ENCODE measurements around the gene TMEM87A.

Gene TMEM87A

DNA sequence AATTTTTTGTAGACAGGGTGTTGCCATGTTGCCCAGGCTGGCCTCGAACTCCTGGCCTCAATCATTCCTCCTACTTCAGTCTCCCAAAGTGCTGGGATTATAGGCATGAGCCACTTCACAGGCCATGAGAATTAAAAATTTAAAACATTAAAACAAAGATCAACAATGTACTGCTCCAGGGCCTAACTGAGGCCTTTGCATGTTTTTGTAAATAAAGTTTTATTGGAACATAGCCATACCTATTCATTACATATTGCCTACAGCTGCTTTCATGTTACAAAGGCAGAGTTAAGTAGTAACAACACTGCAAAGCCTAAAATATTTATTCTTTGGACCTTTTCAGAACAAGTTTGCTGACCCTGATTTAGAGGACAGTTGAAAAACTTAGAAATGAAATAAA lies 74.7 kb downstream of the TMEM87A start:
- no peak overlapping the region for H3K4me3 ChIP-seq (ENCODE audit: insufficient read depth, low read length, poor library complexity, severe bottlenecking)
- no peaks in the 10 kb centered on the region for H3K9me3 ChIP-seq (ENCODE audit: insufficient read depth, low read length)
- H2AFZ ChIP-seq (ENCODE audit: low read depth, low read length, severe bottlenecking), result no peak overlapping the region
- H3K4me2 ChIP-seq (ENCODE audit: low read depth, low read length, poor library complexity, severe bottlenecking), result no peak overlapping the region
- H3K9me2 ChIP-seq (replicated peaks; ENCODE audit: insufficient read depth, low read length), result no peaks in the 10 kb centered on the region
- no peak overlapping the region for H3K9ac ChIP-seq (ENCODE audit: low read length)
- peaks cover 17% of the 10 kb centered on the region; the same call in 1 of the 2 replicates for H3K36me3 ChIP-seq (ENCODE audit: low read length)
- no peak overlapping the region for H3K27ac ChIP-seq (ENCODE audit: low read depth, low read length)
- TF ChIP-seq EZH2phosphoT487 (conservative IDR thresholded peaks at IDR 0.05; ENCODE audit: low read length) (no peak), CTCF (IDR thresholded peaks at IDR 0.05; ENCODE audit: insufficient read depth, low read length, poor library complexity, severe bottlenecking) (no peak)
- no peaks in the 10 kb centered on the region; the same call in 1 of the 2 replicates for H3F3A ChIP-seq (ENCODE audit: insufficient read depth)
- no peaks in the 10 kb centered on the region for H3K27me3 ChIP-seq (ENCODE audit: low read length)
- H3K79me2 ChIP-seq (ENCODE audit: insufficient read depth, low read length), result peaks cover 12% of the 10 kb centered on the region; the same call in 1 of the 2 replicates
- H4K20me1 ChIP-seq (ENCODE audit: low read depth, low read length), result no peaks in the 10 kb centered on the region

GRCh38 chr15:42194513-42194912 lies 78.7 kb downstream of the TMEM87A start:
- Histone ChIP-seq H3K79me2 (ENCODE audit: insufficient read depth, low read length) (no peaks in the 10 kb centered on the region), H3K9me3 (ENCODE audit: insufficient read depth, low read length) (no peaks in the 10 kb centered on the region)
- TF ChIP-seq EZH2phosphoT487 (conservative IDR thresholded peaks at IDR 0.05; ENCODE audit: low read length) (no peak), CTCF (IDR thresholded peaks at IDR 0.05; ENCODE audit: insufficient read depth, low read length, poor library complexity, severe bottlenecking) (no peak)

DNA sequence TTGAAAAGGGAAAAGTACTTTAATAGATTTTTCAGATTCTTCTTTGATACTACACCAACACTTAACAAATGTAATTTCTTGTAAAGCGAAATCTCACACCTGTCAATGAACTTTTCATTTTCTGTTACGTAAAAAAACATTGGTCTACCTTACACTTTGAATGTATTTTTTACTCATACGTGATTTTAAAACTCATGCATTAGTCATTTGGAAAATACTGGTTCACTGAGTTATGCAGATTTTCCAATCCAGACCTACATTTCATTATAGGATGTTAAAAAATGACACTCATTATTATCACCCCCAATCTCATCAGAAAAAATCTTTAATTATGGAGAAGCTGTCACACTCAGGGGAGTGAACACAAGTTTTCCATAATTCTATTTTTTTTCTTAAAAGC lies 79.8 kb downstream of the TMEM87A start:
- no peak overlapping the region for H3K9ac ChIP-seq (ENCODE audit: low read length)
- H3F3A ChIP-seq (ENCODE audit: insufficient read depth), result no peaks in the 10 kb centered on the region
- H3K9me3 ChIP-seq (ENCODE audit: insufficient read depth, low read length), result no peaks in the 10 kb centered on the region
- no peak overlapping the region for H2AFZ ChIP-seq (ENCODE audit: low read depth, low read length, severe bottlenecking)
- H4K20me1 ChIP-seq (ENCODE audit: low read depth, low read length), result no peaks in the 10 kb centered on the region
- no peak overlapping the region for H3K4me3 ChIP-seq (ENCODE audit: insufficient read depth, low read length, poor library complexity, severe bottlenecking)
- H3K9me2 ChIP-seq (replicated peaks; ENCODE audit: insufficient read depth, low read length), result no peaks in the 10 kb centered on the region
- no peak overlapping the region for H3K4me2 ChIP-seq (ENCODE audit: low read depth, low read length, poor library complexity, severe bottlenecking)
- H3K79me2 ChIP-seq (ENCODE audit: insufficient read depth, low read length), result no peaks in the 10 kb centered on the region
- no peak overlapping the region for H3K27ac ChIP-seq (ENCODE audit: low read depth, low read length)
- no peaks in the 10 kb centered on the region for H3K27me3 ChIP-seq (ENCODE audit: low read length)
- H3K36me3 ChIP-seq (ENCODE audit: low read length), result peaks cover 7% of the 10 kb centered on the region; the same call in 1 of the 2 replicates
- TF ChIP-seq CTCF (IDR thresholded peaks at IDR 0.05; ENCODE audit: insufficient read depth, low read length, poor library complexity, severe bottlenecking), result no peak
- TF ChIP-seq EZH2phosphoT487 (conservative IDR thresholded peaks at IDR 0.05; ENCODE audit: low read length), result no peak

More at GRCh38 chr15:42194513-42194912, 78.7 kb downstream of the TMEM87A start:
- H3F3A ChIP-seq (ENCODE audit: insufficient read depth), result no peaks in the 10 kb centered on the region
- no peaks in the 10 kb centered on the region for H3K27me3 ChIP-seq (ENCODE audit: low read length)
- no peak overlapping the region for H3K4me3 ChIP-seq (ENCODE audit: insufficient read depth, low read length, poor library complexity, severe bottlenecking)
- no peak overlapping the region for H3K27ac ChIP-seq (ENCODE audit: low read depth, low read length)
- peaks cover 14% of the 10 kb centered on the region; the same call in 1 of the 2 replicates for H3K36me3 ChIP-seq (ENCODE audit: low read length)
- no peak overlapping the region for H3K9ac ChIP-seq (ENCODE audit: low read length)
- H3K9me2 ChIP-seq (replicated peaks; ENCODE audit: insufficient read depth, low read length), result no peaks in the 10 kb centered on the region
- no peak overlapping the region for H2AFZ ChIP-seq (ENCODE audit: low read depth, low read length, severe bottlenecking)
- H3K4me2 ChIP-seq (ENCODE audit: low read depth, low read length, poor library complexity, severe bottlenecking), result no peak overlapping the region
- no peaks in the 10 kb centered on the region for H4K20me1 ChIP-seq (ENCODE audit: low read depth, low read length)
